ENCODE measurements around the gene KIAA0825.
"Not testable (repeated sequence)": the region's sequence is repeated elsewhere in the genome, so short reads cannot be mapped to it uniquely, and the experiment has no call there.

Gene KIAA0825

GRCh38 chr5:94375801-94376200 lies 242.6 kb downstream of the KIAA0825 start:
- peak; percentile 7 for DNase-seq (ENCODE audit: low read depth)

- DNase-seq (ENCODE audit: low read depth): no peak
Measured at GRCh38 chr5:94374336-94374735, 244.1 kb downstream of the KIAA0825 start.

GRCh38 chr5:94367900-94368299 lies 250.5 kb downstream of the KIAA0825 start:
- DNase-seq (ENCODE audit: low read depth): no peak

GRCh38 chr5:94366811-94367210 lies 251.6 kb downstream of the KIAA0825 start:
- no peak for DNase-seq (ENCODE audit: low read depth)

GRCh38 chr5:94362857-94363256 lies 255.5 kb downstream of the KIAA0825 start:
- no peak for DNase-seq (ENCODE audit: low read depth)

GRCh38 chr5:94361832-94362796 lies 256.3 kb downstream of the KIAA0825 start:
- DNase-seq (ENCODE audit: low read depth): no peak

- DNase-seq (ENCODE audit: low read depth): peak; percentile 1
Measured at GRCh38 chr5:94361161-94361560, 257.2 kb downstream of the KIAA0825 start.

GRCh38 chr5:94360382-94361130 lies 257.8 kb downstream of the KIAA0825 start:
- DNase-seq (ENCODE audit: low read depth): no peak

GRCh38 chr5:94359880-94360279 lies 258.5 kb downstream of the KIAA0825 start:
- DNase-seq (ENCODE audit: low read depth): no peak

- DNase-seq (ENCODE audit: low read depth): no peak
Measured at GRCh38 chr5:94355811-94356210, 262.6 kb downstream of the KIAA0825 start.

- not testable (repeated sequence) for DNase-seq (ENCODE audit: low read depth)
Measured at GRCh38 chr5:94354837-94355485, 263.4 kb downstream of the KIAA0825 start.

- no peak for DNase-seq (ENCODE audit: low read depth)
Measured at GRCh38 chr5:94353605-94354004, 264.8 kb downstream of the KIAA0825 start.

GRCh38 chr5:94347130-94347529 lies 271.3 kb downstream of the KIAA0825 start:
- DNase-seq (ENCODE audit: low read depth): no peak

GRCh38 chr5:94345257-94345656 lies 273.1 kb downstream of the KIAA0825 start:
- no peak for DNase-seq (ENCODE audit: low read depth)

- DNase-seq (ENCODE audit: low read depth): no peak
Measured at GRCh38 chr5:94337617-94338016, 280.8 kb downstream of the KIAA0825 start.

GRCh38 chr5:94335936-94336335 lies 282.5 kb downstream of the KIAA0825 start:
- no peak for DNase-seq (ENCODE audit: low read depth)

GRCh38 chr5:94329115-94329514 lies 289.3 kb downstream of the KIAA0825 start:
- no peak for DNase-seq (ENCODE audit: low read depth)

GRCh38 chr5:94326586-94326985 lies 291.8 kb downstream of the KIAA0825 start:
- no peak for DNase-seq (ENCODE audit: low read depth)

GRCh38 chr5:94316916-94317838 lies 301.2 kb downstream of the KIAA0825 start:
- no peak for DNase-seq (ENCODE audit: low read depth)

GRCh38 chr5:94314460-94315131 lies 303.8 kb downstream of the KIAA0825 start:
- DNase-seq (ENCODE audit: low read depth): no peak

- no peak for DNase-seq (ENCODE audit: low read depth)
Measured at GRCh38 chr5:94313696-94314095, 304.7 kb downstream of the KIAA0825 start.

All from EH (cell line).